ENCODE data around the gene BBX.

Gene BBX

DNA sequence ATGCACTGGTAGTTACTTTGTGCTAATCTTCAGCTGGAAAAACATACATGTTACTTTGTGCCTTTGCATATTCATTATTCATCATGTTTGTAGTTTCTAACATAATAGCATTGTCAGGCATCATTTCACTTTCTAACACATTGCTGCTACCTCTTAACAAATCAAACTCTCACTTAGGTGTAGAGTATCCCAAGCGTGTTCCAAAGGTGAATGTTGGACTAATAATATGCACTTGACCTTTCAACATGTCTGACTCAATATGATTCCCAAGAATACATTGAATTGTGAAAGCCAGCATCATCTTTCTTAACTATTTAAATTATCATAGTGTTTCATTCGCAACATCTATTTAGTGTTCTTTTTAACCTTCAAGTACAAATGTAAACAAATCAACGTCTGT, 211.6 kb downstream of the BBX start:
- no peak overlapping the region for H3K4me3 ChIP-seq
- DNase-seq (ENCODE audit: low spot score): no peak
- no peak for TF ChIP-seq CTCF (IDR thresholded peaks at IDR 0.05)
- H3K27ac ChIP-seq: no peak overlapping the region

DNA sequence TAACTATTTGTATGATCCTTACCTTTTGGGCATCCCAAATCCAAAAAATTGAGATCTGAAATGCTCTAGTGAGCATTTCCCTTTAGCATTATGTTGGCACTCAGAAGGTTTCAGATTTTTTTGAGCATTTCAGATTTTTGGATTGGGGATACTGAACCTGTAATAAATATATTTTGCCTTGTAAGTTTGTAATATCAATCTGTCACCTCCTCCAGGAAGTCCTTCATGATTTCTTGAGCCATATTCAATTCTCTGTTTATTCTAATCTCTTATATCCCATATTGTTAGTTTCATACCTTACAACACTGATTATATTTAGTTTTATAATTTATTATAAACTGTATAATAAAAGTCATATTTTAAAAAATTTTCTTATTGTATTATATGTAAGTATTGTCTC, 215.2 kb downstream of the BBX start:
- Histone ChIP-seq H3K27ac (no peak overlapping the region), H3K4me3 (no peak overlapping the region)
- TF ChIP-seq CTCF (IDR thresholded peaks at IDR 0.05): no peak
- no peak for DNase-seq (ENCODE audit: low spot score)

GRCh38 chr3:107738486-107739183, 215.9 kb downstream of the BBX start:
- no peak overlapping the region for H3K27ac ChIP-seq
- TF ChIP-seq CTCF (IDR thresholded peaks at IDR 0.05): no peak
- DNase-seq (ENCODE audit: low spot score): no peak

GRCh38 chr3:107739227-107739626, 216.5 kb downstream of the BBX start:
- Histone ChIP-seq H3K4me3 (no peak overlapping the region), H3K27ac (no peak overlapping the region)
- no peak for DNase-seq (ENCODE audit: low spot score)
- no peak for TF ChIP-seq CTCF (IDR thresholded peaks at IDR 0.05)

More at GRCh38 chr3:107738486-107739183, 215.9 kb downstream of the BBX start:
- no peak overlapping the region for H3K4me3 ChIP-seq

DNA sequence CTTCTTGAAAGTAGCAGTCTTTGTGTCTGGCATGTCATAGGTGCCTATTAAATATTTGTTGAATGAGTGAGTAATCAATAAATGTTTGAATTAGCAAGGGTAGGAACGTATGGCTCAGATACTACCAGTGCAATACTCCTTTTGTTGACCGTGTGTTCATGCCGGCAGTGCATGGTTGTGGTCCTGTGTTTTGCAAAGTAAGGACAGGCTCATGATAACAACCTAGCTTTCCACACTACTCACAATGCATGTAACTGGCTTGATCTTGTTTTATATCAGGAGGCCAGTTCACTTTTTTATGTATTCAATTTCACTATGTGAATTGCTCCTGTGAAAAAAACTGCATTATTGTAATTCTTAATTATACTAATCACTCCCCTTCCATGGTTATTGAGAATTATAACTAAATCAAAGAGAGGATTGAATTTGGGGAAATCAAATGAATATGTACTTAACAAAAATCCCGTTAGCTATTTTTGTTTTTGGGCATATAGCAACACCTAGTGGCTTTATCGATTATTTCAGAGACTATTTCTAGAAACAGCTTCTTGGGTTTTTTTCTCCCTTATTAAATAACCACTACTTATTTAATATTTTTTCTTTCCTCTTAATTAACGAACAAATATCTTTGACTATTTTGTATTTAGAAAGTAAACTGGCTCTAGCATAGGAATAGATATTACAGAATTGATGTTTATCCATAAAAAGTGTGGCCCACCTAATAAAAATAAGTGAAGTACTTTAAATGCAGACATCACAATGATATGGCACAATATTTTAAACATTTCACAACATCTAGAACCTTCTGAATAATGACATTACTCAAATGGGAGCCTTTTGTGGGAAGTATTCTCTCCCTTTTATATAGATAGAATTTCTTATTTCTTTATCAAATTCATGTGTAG, 218.5 kb downstream of the BBX start:
- DNase-seq (ENCODE audit: low spot score): no peak
- Histone ChIP-seq H3K4me3 (no peak overlapping the region), H3K27ac (no peak overlapping the region)
- TF ChIP-seq CTCF (IDR thresholded peaks at IDR 0.05): peak; percentile 38

DNA sequence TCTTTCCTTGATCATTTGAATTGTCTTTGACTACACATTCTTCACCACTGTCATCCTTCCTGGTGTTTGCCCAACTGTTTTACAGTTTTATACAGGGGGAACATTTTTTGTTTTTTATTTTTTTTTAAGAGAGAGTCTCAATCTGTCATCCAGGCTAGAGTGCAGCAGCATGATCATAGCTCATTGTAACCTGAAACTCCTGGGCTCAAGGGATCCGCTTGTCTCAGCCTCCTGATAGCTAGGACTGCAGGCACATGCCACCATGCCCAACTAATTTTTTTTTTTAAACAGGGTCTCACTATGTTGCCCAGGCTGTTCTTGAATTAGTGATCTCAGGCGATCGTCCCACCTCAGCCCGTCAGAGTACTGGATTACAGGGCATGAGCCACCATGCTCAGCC, 222.6 kb downstream of the BBX start:
- no peak for TF ChIP-seq CTCF (IDR thresholded peaks at IDR 0.05)
- H3K4me3 ChIP-seq: no peak overlapping the region
- no peak overlapping the region for H3K27ac ChIP-seq
- DNase-seq (ENCODE audit: low spot score): no peak

Data from coronary artery (tissue), 2 donors.